IMR-90 (cell line): ENCODE results near the gene KLHL11. TPM values are rescaled to one million over a fixed set of nuclear protein-coding genes. Genes with fewer than 3 reads are reported as not detected.

ENCODE experiments used
- ATAC-seq: fragments of 200-7000 bp; cut with Tn5 transposase; 2 replicates; pipeline ENCODE4 v1.9.1; 2020; ENCODE audit warnings: low read depth, mild to moderate bottlenecking, moderate library complexity
- BruUV-seq: library from RNA; stranded (reverse); fragments of 400-500 nt; replicated peaks from 2 replicates; lab custom pipeline; 2021; lab: Mats Ljungman, UMichigan
- CTCF ChIA-PET: fragments of 300-600 bp; formaldehyde crosslinking; extraction: SDS; loops from one replicate; lab custom pipeline; 2021; ENCODE audit warnings: antibody characterized with exemption; lab: Yijun Ruan, JAX
- POLR2A ChIA-PET: fragments of 300-600 bp; sonication (Branson Sonifier 250); formaldehyde crosslinking; loops from one replicate; lab custom pipeline; 2022; ENCODE audit warnings: antibody characterized with exemption; ENCODE audit not compliant: unreplicated experiment; lab: Charles Lee
- DNase-seq: peaks from one replicate; pipeline ENCODE4 v3.0.0; 2013
- H2AFZ ChIP-seq: replicated peaks from 2 replicates; pipeline ENCODE3; 2013; ENCODE audit warnings: low read length, mild to moderate bottlenecking; ENCODE audit not compliant: poor library complexity
- H2AK5ac ChIP-seq: 2 replicates; pipeline ENCODE4 v1.6.1; 2013; ENCODE audit warnings: low read depth, low read length, inconsistent platforms
- H2AK9ac ChIP-seq: replicated peaks from 2 replicates; pipeline ENCODE3; 2013; ENCODE audit warnings: mild to moderate bottlenecking, low read depth, low read length, moderate library complexity; ENCODE audit not compliant: poor library complexity
- H2BK120ac ChIP-seq: 2 replicates; pipeline ENCODE4 v1.6.1; 2013; ENCODE audit warnings: low read depth, low read length, inconsistent platforms
- H2BK15ac ChIP-seq: 3 replicates; pipeline ENCODE4 v1.6.1; 2013; ENCODE audit warnings: low read depth, low read length, inconsistent platforms
- H2BK20ac ChIP-seq: 2 replicates; pipeline ENCODE4 v1.6.1; 2013; ENCODE audit warnings: low read depth, mild to moderate bottlenecking, inconsistent platforms, low read length, moderate library complexity
- H2BK5ac ChIP-seq: 2 replicates; pipeline ENCODE4 v1.6.1; 2013; ENCODE audit warnings: mild to moderate bottlenecking, low read depth, low read length, inconsistent platforms; ENCODE audit not compliant: poor library complexity, severe bottlenecking
- H3K14ac ChIP-seq: replicated peaks from 2 replicates; pipeline ENCODE4 v1.6.1; 2013; ENCODE audit warnings: low read depth, low read length, inconsistent platforms
- H3K18ac ChIP-seq: 2 replicates; pipeline ENCODE4 v1.6.1; 2013; ENCODE audit warnings: low read depth, low read length, control low read depth
- H3K23ac ChIP-seq: 2 replicates; pipeline ENCODE4 v1.6.1; 2013; ENCODE audit warnings: low read depth, low read length, inconsistent platforms
- H3K27ac ChIP-seq: 2 replicates; pipeline ENCODE4 v1.5.1; 2013; ENCODE audit warnings: mild to moderate bottlenecking, control low read depth, low read length; ENCODE audit not compliant: insufficient read depth
- H3K27me3 ChIP-seq: 2 replicates; pipeline ENCODE4 v1.6.1; 2013; ENCODE audit warnings: low read length; ENCODE audit not compliant: control insufficient read depth, insufficient read depth
- H3K36me3 ChIP-seq: 2 replicates; pipeline ENCODE4 v1.6.1; 2013; ENCODE audit warnings: low read length, mixed read lengths; ENCODE audit not compliant: control insufficient read depth, insufficient read depth
- H3K4ac ChIP-seq: 2 replicates; pipeline ENCODE4 v1.6.1; 2013; ENCODE audit warnings: low read depth, low read length, inconsistent platforms
- H3K4me1 ChIP-seq: 2 replicates; pipeline ENCODE4 v1.6.1; 2013; ENCODE audit warnings: low read length, mixed read lengths; ENCODE audit not compliant: control insufficient read depth, insufficient read depth
- H3K4me2 ChIP-seq: 2 replicates; pipeline ENCODE4 v1.6.1; 2013; ENCODE audit warnings: low read depth, mild to moderate bottlenecking, control low read depth, low read length, moderate library complexity
- H3K4me3 ChIP-seq: 2 replicates; pipeline ENCODE4 v1.5.1; 2013; ENCODE audit warnings: low read depth, mild to moderate bottlenecking, control low read depth, low read length, moderate library complexity; ENCODE audit not compliant: insufficient read depth
- H3K56ac ChIP-seq: 2 replicates; pipeline ENCODE4 v1.6.1; 2013; ENCODE audit warnings: low read length, inconsistent platforms; ENCODE audit not compliant: insufficient read depth; ENCODE audit errors: extremely low read depth
- H3K79me1 ChIP-seq, 2 experiments: 2 replicates each; pipeline ENCODE4 v1.6.1; 2013; ENCODE audit warnings: low read length in 2 of 2, inconsistent platforms in 1 of 2, low read depth in 1 of 2
- H3K9ac ChIP-seq: 2 replicates; pipeline ENCODE4 v1.6.1; 2013; ENCODE audit warnings: low read depth, low read length, control low read depth
- H3K9me1 ChIP-seq: 2 replicates; pipeline ENCODE4 v1.6.1; 2013; ENCODE audit warnings: low read length, inconsistent platforms; ENCODE audit not compliant: insufficient read depth
- H3K9me3 ChIP-seq: 2 replicates; pipeline ENCODE4 v1.6.1; 2013; ENCODE audit warnings: low read length; ENCODE audit not compliant: control insufficient read depth, insufficient read depth
- H4K20me1 ChIP-seq: 2 replicates; pipeline ENCODE4 v1.6.1; 2013; ENCODE audit warnings: low read length, inconsistent platforms; ENCODE audit not compliant: insufficient read depth
- H4K5ac ChIP-seq: 2 replicates; pipeline ENCODE4 v1.6.1; 2013; ENCODE audit warnings: mild to moderate bottlenecking, low read depth, low read length, control low read depth
- H4K8ac ChIP-seq, 2 experiments: 2 replicates each; pipeline ENCODE4 v1.6.1; 2013; ENCODE audit warnings: low read depth in 2 of 2, low read length in 2 of 2, control low read depth in 1 of 2, inconsistent platforms in 1 of 2
- H4K91ac ChIP-seq: 2 replicates; pipeline ENCODE4 v1.6.1; 2013; ENCODE audit warnings: low read depth, low read length, inconsistent platforms; ENCODE audit not compliant: insufficient read depth
- MAFK ChIP-seq: IDR thresholded peaks from 2 replicates; pipeline ENCODE4 v1.6.1; 2012; ENCODE audit warnings: low read depth, low read length, improper control_type of control experiment
- MAZ ChIP-seq: IDR thresholded peaks from 2 replicates; pipeline ENCODE4 v1.6.1; 2012; ENCODE audit warnings: low read depth, mild to moderate bottlenecking, low read length, improper control_type of control experiment, moderate library complexity, borderline replicate concordance
- MXI1 ChIP-seq: IDR thresholded peaks from 2 replicates; pipeline ENCODE4 v1.6.1; 2012; ENCODE audit warnings: low read depth, mild to moderate bottlenecking, low read length, moderate library complexity, borderline replicate concordance
- RCOR1 ChIP-seq: IDR thresholded peaks from 2 replicates; pipeline ENCODE4 v1.6.1; 2012; ENCODE audit warnings: mild to moderate bottlenecking, low read length, improper control_type of control experiment; ENCODE audit not compliant: insufficient replicate concordance
- RFX5 ChIP-seq: IDR thresholded peaks from 2 replicates; pipeline ENCODE4 v1.8.0; 2012; ENCODE audit warnings: low read depth, mild to moderate bottlenecking, low read length, moderate library complexity
- WGBS, 2 experiments: methylation state at CpG; one replicate each; pipeline versions ENCODE4 v1.1.5 to v1.1.7; 2013; ENCODE audit warnings: missing lambda C conversion rate in 2 of 2; ENCODE audit not compliant: insufficient read length in 1 of 2; ENCODE audit errors: extremely low coverage in 2 of 2; 5-methylcytosine and 5-hydroxymethylcytosine counted together
- dilution Hi-C: fragments of 300-500 bp; cut with HindIII; formaldehyde crosslinking; loops from one replicate; pipeline ENCODE4 v1.14.3; 2018; ENCODE audit warnings: low sequenced_read_pairs; ENCODE audit not compliant: unreplicated experiment
- in situ Hi-C: fragments of 300-500 bp; cut with MboI; formaldehyde crosslinking; loops from 3 replicates; pipeline ENCODE4 v1.14.3; 2019; ENCODE audit warnings: low sequenced_read_pairs, inconsistent platforms, mixed read lengths
- intact Hi-C: fragments of 100-400 bp; cut with micrococcal nuclease; formaldehyde crosslinking; loops from 2 replicates; pipeline ENCODE4 v1.10.0; 2022
- polyA plus RNA-seq, 3 experiments: library from polyadenylated mRNA; depleted of rRNA; stranded (reverse); fragments of >200 nt; gene quantifications; 2 replicates each; pipeline ENCODE4 v1.2.3, GENCODE V29; 2012; ENCODE audit warnings: low replicate concordance in 1 of 3
- total RNA-seq: library from RNA; depleted of rRNA; stranded (reverse); fragments of >200 nt; gene quantifications from 2 replicates; pipeline ENCODE4 v1.2.3, GENCODE V29; 2012
- TF ChIP-seq, protein P1 (sequence below): conservative IDR thresholded peaks from 2 replicates; pipeline ENCODE4 v1.5.1; 2012; ENCODE audit warnings: mild to moderate bottlenecking, low read depth, low read length, improper control_type of control experiment

Gene KLHL11
- total and polyA plus RNA-seq, 2 of the 4 experiments (the other 2 are of a cell fraction): 4.1 to 38.5 TPM

DNA sequence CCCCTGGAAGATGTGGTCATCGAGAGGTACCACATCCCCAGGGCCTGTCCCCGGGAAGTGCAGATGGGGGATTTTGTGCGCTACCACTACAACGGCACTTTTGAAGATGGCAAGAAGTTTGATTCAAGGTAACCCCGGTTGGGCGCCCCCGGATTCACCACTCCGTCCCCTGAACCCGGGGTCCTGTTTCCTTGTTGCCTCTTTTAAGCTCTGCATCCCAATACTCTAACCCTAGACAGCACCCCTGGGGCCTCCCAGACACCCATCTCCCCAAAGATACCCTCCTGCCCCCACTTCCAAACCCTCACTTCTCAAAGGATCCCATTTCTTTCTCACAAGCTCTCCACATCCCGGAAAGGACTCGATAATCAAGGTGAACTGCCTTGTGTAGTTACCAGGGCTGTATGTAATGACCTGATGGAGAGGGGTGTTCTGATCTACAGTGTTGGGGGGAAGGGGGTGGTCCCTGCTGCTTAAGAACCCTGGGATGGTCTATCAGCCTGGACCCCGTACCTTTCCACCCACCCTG is 52.0 kb downstream of the KLHL11 start:
- peak overlapping the region; percentile 100 for H3K14ac ChIP-seq
- peak overlapping the region; percentile 92 for H4K5ac ChIP-seq
- peaks cover 16% of the 10 kb centered on the region for H3K36me3 ChIP-seq
- ATAC-seq (no peak), DNase-seq (no peak)
- H2AK5ac ChIP-seq: peak overlapping the region; percentile 93
- no peak for TF ChIP-seq MAFK
- TF ChIP-seq RFX5: no peak
- TF ChIP-seq RCOR1: no peak
- no peak for TF ChIP-seq MAZ
- no peak; the same call in 1 of the 2 replicates for TF ChIP-seq MXI1
- TF ChIP-seq, protein P1, sequence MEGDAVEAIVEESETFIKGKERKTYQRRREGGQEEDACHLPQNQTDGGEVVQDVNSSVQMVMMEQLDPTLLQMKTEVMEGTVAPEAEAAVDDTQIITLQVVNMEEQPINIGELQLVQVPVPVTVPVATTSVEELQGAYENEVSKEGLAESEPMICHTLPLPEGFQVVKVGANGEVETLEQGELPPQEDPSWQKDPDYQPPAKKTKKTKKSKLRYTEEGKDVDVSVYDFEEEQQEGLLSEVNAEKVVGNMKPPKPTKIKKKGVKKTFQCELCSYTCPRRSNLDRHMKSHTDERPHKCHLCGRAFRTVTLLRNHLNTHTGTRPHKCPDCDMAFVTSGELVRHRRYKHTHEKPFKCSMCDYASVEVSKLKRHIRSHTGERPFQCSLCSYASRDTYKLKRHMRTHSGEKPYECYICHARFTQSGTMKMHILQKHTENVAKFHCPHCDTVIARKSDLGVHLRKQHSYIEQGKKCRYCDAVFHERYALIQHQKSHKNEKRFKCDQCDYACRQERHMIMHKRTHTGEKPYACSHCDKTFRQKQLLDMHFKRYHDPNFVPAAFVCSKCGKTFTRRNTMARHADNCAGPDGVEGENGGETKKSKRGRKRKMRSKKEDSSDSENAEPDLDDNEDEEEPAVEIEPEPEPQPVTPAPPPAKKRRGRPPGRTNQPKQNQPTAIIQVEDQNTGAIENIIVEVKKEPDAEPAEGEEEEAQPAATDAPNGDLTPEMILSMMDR: no peak
- peak overlapping the region; percentile 100 for H3K4ac ChIP-seq
- peak overlapping the region; percentile 94 for H3K4me2 ChIP-seq
- peak overlapping the region; percentile 92 to 94 for H4K8ac ChIP-seq
- H3K23ac ChIP-seq: peak overlapping the region; percentile 95
- peaks cover 23% of the 10 kb centered on the region for H3K4me1 ChIP-seq
- dilution Hi-C loops (no loop called here), intact Hi-C loops (loop anchor here (2.0 kb wide), 2 partner anchors 52 to 146 kb away; partner anchors contain the start of gene KLHL11), in situ Hi-C loops (no loop called here)
- H3K9ac ChIP-seq: peak overlapping the region; percentile 96
- peaks cover 51% of the 10 kb centered on the region for H4K20me1 ChIP-seq
- 0% methylated on average over 6 of the region's 12 CpGs; no CpG with 5 or more reads in 1 of the 2 experiments for WGBS, 2 experiments
- H4K91ac ChIP-seq: peak overlapping the region; percentile 95
- H3K18ac ChIP-seq: peak overlapping the region; percentile 87
- ChIA-PET POLR2A (no interaction called here), CTCF (no interaction called here)
- peak overlapping the region; percentile 88 for H3K4me3 ChIP-seq
- no peaks in the 10 kb centered on the region for H3K9me3 ChIP-seq
- peak overlapping the region; percentile 100 for H2AK9ac ChIP-seq
- peak overlapping the region; percentile 69; the same call in 1 of the 2 replicates for H2BK20ac ChIP-seq
- H2BK120ac ChIP-seq: peak overlapping the region; percentile 79
- peaks cover 30% of the 10 kb centered on the region for H3K9me1 ChIP-seq
- H2AFZ ChIP-seq: peak overlapping the region; percentile 94
- peak overlapping the region; percentile 93 for H3K27ac ChIP-seq
- no peaks in the 10 kb centered on the region for H3K27me3 ChIP-seq
- peaks cover 19 to 87% of the 10 kb centered on the region in 2 experiments for H3K79me1 ChIP-seq
- peak overlapping the region; percentile 96 for H3K56ac ChIP-seq
- BruUV-seq: TSS peak; percentile 79
- H2BK15ac ChIP-seq: peak overlapping the region; percentile 30; the same call in 2 of the 3 replicates
- peak overlapping the region; percentile 94 for H2BK5ac ChIP-seq
